Body of pancreas (tissue), 4 donors: ENCODE results near the gene KIAA1217. TPM values are rescaled to one million over a fixed set of nuclear protein-coding genes. Genes with fewer than 3 reads are reported as not detected.
A peak's percentile ranks its signal among the peaks of the same experiment; 100 is the strongest.

ENCODE experiments used
- ATAC-seq: fragments of 150-250 bp; one replicate; pipeline ENCODE4 v1.9.1; 2016
- DNase-seq, 4 donors: peaks; one replicate each; pipeline ENCODE4 v3.0.0-alpha.2; 2019
- H3K27ac ChIP-seq, 4 donors: fragments of 200-600 bp; sonication (generic); 1 replicate in 3 of 4; 2 replicates in 1 of 4; pipeline versions ENCODE4 v1.5.1 to v1.6.1; 2016 to 2019; ENCODE audit warnings: mild to moderate bottlenecking in 1 of 4, mixed read lengths in 1 of 4, moderate library complexity in 1 of 4
- H3K27me3 ChIP-seq, 2 donors: fragments of 200-600 bp; sonication (generic); one replicate each; pipeline ENCODE4 v1.6.0; 2016; ENCODE audit warnings: mild to moderate bottlenecking in 1 of 2
- H3K36me3 ChIP-seq, 2 donors: fragments of 200-600 bp; sonication (generic); replicated peaks in 1 of 2; 2 replicates each; pipeline ENCODE4 v1.5.1; 2016; ENCODE audit warnings: low read depth in 2 of 2; ENCODE audit not compliant: insufficient read depth in 1 of 2
- H3K4me1 ChIP-seq: fragments of 200-600 bp; sonication (generic); one replicate; pipeline ENCODE4 v1.6.0; 2016
- H3K4me3 ChIP-seq, 2 donors: fragments of 200-600 bp; sonication (generic); 1 replicate in 1 of 2; 2 replicates in 1 of 2; pipeline ENCODE4 v1.5.1; 2016 to 2019
- H3K9me3 ChIP-seq, 3 donors: fragments of 200-600 bp; sonication (generic); 1 replicate in 2 of 3; 2 replicates in 1 of 3; pipeline ENCODE4 v1.5.1; 2016
- POLR2A ChIP-seq, 3 donors: fragments of 450-650 bp; IDR thresholded peaks; one replicate each; pipeline ENCODE4 v1.6.1; 2016; ENCODE audit warnings: antibody characterized with exemption in 3 of 3, mild to moderate bottlenecking in 2 of 3
- WGBS, 2 donors: methylation state at CpG; one replicate each; pipeline ENCODE4 v1.1.5; 2017; 5-methylcytosine and 5-hydroxymethylcytosine counted together
- intact Hi-C: fragments of 100-400 bp; cut with DNase I; formaldehyde crosslinking; loops from one replicate; pipeline ENCODE4 v1.15.1; 2023
- total RNA-seq, 2 donors: library from RNA; depleted of rRNA; stranded (reverse); fragments of >200 nt; gene quantifications; one replicate each; pipeline ENCODE4 v1.1.0, GENCODE V29; 2016
- TF ChIP-seq, protein P1 (sequence below), 7 experiments: fragments of 450-650 bp in 4 of 7; fragments of 200-600 bp in 3 of 7; sonication (generic) in 3 of 7; IDR thresholded peaks; one replicate each; pipeline ENCODE4 v1.5.1; 2016 to 2019; ENCODE audit warnings: antibody characterized with exemption in 7 of 7

The KIAA1217 gene
- total RNA-seq, 2 donors from 2014 or later, result 25.9 to 36.9 TPM

DNA sequence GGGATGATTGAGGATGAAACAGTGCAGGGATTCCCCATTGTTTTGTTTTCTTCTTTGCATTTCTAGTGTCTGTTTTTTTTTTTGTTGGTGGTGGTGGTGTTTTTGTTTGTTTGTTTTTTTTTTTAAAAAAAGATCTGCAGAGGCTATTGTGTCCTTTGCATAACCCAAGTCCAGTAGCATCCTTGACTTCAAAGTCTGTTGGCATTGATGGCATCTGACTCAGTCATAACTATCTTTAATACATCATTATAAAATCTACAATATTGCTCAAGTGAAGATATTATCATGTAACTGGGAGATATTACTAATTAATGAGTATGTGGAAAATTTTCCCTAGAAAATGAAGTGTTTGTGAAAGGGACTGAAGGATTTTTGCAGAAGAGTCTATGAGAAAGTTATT lies 70.2 kb downstream of the KIAA1217 start:
- DNase-seq, result no peak
- no peak for TF ChIP-seq POLR2A (IDR thresholded peaks at IDR 0.05)
- TF ChIP-seq, protein P1, sequence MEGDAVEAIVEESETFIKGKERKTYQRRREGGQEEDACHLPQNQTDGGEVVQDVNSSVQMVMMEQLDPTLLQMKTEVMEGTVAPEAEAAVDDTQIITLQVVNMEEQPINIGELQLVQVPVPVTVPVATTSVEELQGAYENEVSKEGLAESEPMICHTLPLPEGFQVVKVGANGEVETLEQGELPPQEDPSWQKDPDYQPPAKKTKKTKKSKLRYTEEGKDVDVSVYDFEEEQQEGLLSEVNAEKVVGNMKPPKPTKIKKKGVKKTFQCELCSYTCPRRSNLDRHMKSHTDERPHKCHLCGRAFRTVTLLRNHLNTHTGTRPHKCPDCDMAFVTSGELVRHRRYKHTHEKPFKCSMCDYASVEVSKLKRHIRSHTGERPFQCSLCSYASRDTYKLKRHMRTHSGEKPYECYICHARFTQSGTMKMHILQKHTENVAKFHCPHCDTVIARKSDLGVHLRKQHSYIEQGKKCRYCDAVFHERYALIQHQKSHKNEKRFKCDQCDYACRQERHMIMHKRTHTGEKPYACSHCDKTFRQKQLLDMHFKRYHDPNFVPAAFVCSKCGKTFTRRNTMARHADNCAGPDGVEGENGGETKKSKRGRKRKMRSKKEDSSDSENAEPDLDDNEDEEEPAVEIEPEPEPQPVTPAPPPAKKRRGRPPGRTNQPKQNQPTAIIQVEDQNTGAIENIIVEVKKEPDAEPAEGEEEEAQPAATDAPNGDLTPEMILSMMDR (IDR thresholded peaks at IDR 0.05), result no peak
- H3K27ac ChIP-seq, result no peak overlapping the region
- H3K27me3 ChIP-seq, result no peaks in the 10 kb centered on the region
- no peak overlapping the region for H3K4me3 ChIP-seq
- H3K4me1 ChIP-seq, result no peaks in the 10 kb centered on the region
- intact Hi-C loops, result no loop called here
- no peak for ATAC-seq
- H3K9me3 ChIP-seq, result no peaks in the 10 kb centered on the region
- no peaks in the 10 kb centered on the region for H3K36me3 ChIP-seq

DNA sequence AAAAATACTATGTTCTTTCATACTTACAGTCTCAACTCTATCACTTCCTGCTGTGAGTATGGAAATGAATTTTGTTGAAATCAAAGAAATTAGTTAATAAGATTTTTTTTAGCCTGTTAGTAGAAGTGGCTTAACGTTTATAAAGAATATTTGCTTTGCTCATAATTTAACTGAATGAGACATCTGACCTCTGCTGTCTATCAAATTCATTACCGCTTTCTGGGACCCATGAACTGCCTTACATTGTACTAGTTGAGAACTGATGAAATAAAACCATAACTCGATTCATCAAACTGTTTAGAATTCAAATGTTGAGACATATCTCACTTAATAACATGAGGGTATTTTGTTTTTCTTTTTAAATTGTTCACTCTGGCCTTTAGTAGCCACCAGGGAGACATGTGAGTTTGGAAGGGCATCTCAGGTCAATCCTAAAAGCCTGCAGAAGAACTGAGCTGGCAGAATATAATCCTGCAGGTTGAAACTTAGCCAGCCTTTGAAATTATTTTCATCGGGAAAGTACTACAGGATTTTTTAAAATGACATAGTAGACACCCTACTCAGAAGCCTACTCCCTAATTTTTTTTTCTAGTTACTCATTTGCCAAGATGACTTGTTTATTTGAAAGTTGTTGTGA lies 78.7 kb downstream of the KIAA1217 start:
- no peak for TF ChIP-seq POLR2A (IDR thresholded peaks at IDR 0.05)
- TF ChIP-seq, protein P1 (IDR thresholded peaks at IDR 0.05), result peak in 1 of 7 experiments; percentile 5
- DNase-seq (no peak), ATAC-seq (no peak)
- intact Hi-C loops, result no loop called here
- Histone ChIP-seq H3K4me1 (peaks cover 2% of the 10 kb centered on the region), H3K36me3 (no peaks in the 10 kb centered on the region), H3K27me3 (no peaks in the 10 kb centered on the region), H3K27ac (peak overlapping the region in 1 of 4 donors; percentile 27), H3K4me3 (no peak overlapping the region), H3K9me3 (no peaks in the 10 kb centered on the region)
- WGBS, 2 donors, result 26% methylated on average over 4 of the region's 4 CpGs

DNA sequence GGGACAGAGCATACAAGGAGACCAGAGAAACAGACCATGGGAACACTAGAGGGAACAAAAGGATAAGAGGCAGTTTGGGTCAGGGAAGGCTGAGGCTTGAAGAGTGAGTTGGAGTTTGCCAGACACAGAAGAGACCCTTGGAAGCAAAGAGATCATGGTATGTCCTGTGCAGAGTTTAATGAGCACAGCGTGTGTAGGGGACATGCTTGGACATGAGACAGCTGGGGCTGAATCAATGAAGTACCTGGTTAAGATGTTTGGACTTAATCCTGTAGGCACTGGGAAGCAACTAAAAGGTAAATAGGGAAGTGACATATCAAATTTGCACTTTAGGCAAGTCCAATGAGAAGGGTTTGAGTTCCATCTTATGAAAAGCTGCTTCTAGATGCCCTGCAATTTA lies 79.6 kb downstream of the KIAA1217 start:
- H3K4me1 ChIP-seq, result peaks cover 11% of the 10 kb centered on the region
- WGBS, 2 donors, result 82 to 90% methylated on average over 1 of the region's 1 CpG
- ATAC-seq, result no peak
- no peak overlapping the region for H3K4me3 ChIP-seq
- H3K27me3 ChIP-seq, result no peaks in the 10 kb centered on the region
- H3K36me3 ChIP-seq, result no peaks in the 10 kb centered on the region
- intact Hi-C loops, result no loop called here
- H3K9me3 ChIP-seq, result no peaks in the 10 kb centered on the region
- H3K27ac ChIP-seq, result no peak overlapping the region
- no peak for DNase-seq
- TF ChIP-seq, protein P1 (IDR thresholded peaks at IDR 0.05), result no peak
- TF ChIP-seq POLR2A (IDR thresholded peaks at IDR 0.05), result no peak

DNA sequence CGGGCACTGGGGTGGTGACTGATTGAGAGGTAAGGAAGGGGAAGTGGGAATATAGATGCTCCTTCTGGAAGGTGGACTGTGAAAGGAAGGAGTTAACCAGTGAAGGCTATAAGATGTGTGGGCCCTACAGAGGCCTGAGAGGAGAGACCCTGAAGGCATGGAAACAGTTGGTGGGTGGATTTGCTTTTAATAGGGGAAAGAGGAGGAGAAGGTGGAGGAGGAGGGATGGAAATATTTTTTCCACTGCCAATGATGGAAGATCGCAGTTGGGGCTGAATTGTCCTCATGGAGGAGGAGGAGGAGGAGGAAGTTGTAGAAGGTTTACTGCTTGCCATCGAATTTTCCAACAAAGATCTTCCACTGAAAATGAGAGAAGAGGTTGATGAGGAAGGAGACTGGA lies 80.3 kb downstream of the KIAA1217 start:
- 92 to 95% methylated on average over 3 of the region's 3 CpGs for WGBS, 2 donors
- Histone ChIP-seq H3K27ac (no peak overlapping the region), H3K36me3 (no peaks in the 10 kb centered on the region), H3K27me3 (no peaks in the 10 kb centered on the region), H3K9me3 (no peaks in the 10 kb centered on the region), H3K4me3 (no peak overlapping the region), H3K4me1 (peaks cover 14% of the 10 kb centered on the region)
- DNase-seq (no peak), ATAC-seq (no peak)
- intact Hi-C loops, result no loop called here
- TF ChIP-seq POLR2A (IDR thresholded peaks at IDR 0.05), result no peak
- TF ChIP-seq, protein P1 (IDR thresholded peaks at IDR 0.05), result no peak
